GM18520 (cell line): ENCODE data around the gene PTGS1.
"Not testable (repeated sequence)": the region's sequence is repeated elsewhere in the genome, so short reads cannot be mapped to it uniquely, and the experiment has no call there.

Experiments used
- ATAC-seq: cut with Tn5 transposase; IDR thresholded peaks from one replicate; pipeline ENCODE4 v1.9.1; 2021; ENCODE audit not compliant: unreplicated experiment

The PTGS1 gene

GRCh38 chr9:122370869-122371755 is at the start of gene PTGS1:
TSS of gene PTGS1 (plus strand) at chr9:122371024. CDS start at chr9:122371085, 61 bp downstream.
- ATAC-seq = no peak

GRCh38 chr9:122322553-122322952 is 48.3 kb upstream of the PTGS1 start:
- no peak for ATAC-seq

- ATAC-seq = not testable (repeated sequence)
Measured at GRCh38 chr9:122324665-122325064, 46.2 kb upstream of the PTGS1 start.

GRCh38 chr9:122325124-122325523 is 45.7 kb upstream of the PTGS1 start:
- ATAC-seq = no peak

GRCh38 chr9:122327175-122327574 is 43.6 kb upstream of the PTGS1 start:
- ATAC-seq = no peak

- ATAC-seq = no peak
Measured at GRCh38 chr9:122329597-122329996, 41.2 kb upstream of the PTGS1 start.

GRCh38 chr9:122330466-122330865 is 40.4 kb upstream of the PTGS1 start:
- not testable (repeated sequence) for ATAC-seq

- no peak for ATAC-seq
Measured at GRCh38 chr9:122331523-122331927, 39.3 kb upstream of the PTGS1 start.

GRCh38 chr9:122332083-122332482 is 38.7 kb upstream of the PTGS1 start:
- no peak for ATAC-seq

- no peak for ATAC-seq
Measured at GRCh38 chr9:122332644-122333043, 38.2 kb upstream of the PTGS1 start.

GRCh38 chr9:122333169-122333808 is 37.5 kb upstream of the PTGS1 start:
- ATAC-seq = no peak

- no peak for ATAC-seq
Measured at GRCh38 chr9:122334916-122335315, 35.9 kb upstream of the PTGS1 start.

- no peak for ATAC-seq
Measured at GRCh38 chr9:122336189-122336588, 34.6 kb upstream of the PTGS1 start.

GRCh38 chr9:122336866-122337555 is 33.8 kb upstream of the PTGS1 start:
- ATAC-seq = no peak

- no peak for ATAC-seq
Measured at GRCh38 chr9:122337556-122337929, 33.3 kb upstream of the PTGS1 start.

- no peak for ATAC-seq
Measured at GRCh38 chr9:122338536-122338935, 32.3 kb upstream of the PTGS1 start.

- ATAC-seq = no peak
Measured at GRCh38 chr9:122338994-122339393, 31.8 kb upstream of the PTGS1 start.

GRCh38 chr9:122339579-122339978 is 31.2 kb upstream of the PTGS1 start:
- ATAC-seq = no peak

GRCh38 chr9:122340161-122340560 is 30.7 kb upstream of the PTGS1 start:
- ATAC-seq = no peak

- ATAC-seq = no peak
Measured at GRCh38 chr9:122342323-122343050, 28.3 kb upstream of the PTGS1 start.
